Kidney (tissue), 14 donors: Measurements from ENCODE around the gene VRK1. TPM values are rescaled to one million over a fixed set of nuclear protein-coding genes. Genes with fewer than 3 reads are reported as not detected.

ENCODE experiments used
- DNase-seq, 5 donors: peaks; one replicate each; pipeline ENCODE4 v3.0.0-alpha.2; 2013 to 2020
- FAIRE-seq: peaks from 2 replicates; lab custom pipeline; 2012; peaks lifted over from hg19 to GRCh38; lab: Jason Lieb, UNC
- H3K27ac ChIP-seq, 2 donors: one replicate each; pipeline ENCODE4 v1.7.0; 2013; ENCODE audit warnings: low read depth in 2 of 2, low read length in 2 of 2, inconsistent platforms in 1 of 2
- H3K27me3 ChIP-seq: one replicate; pipeline ENCODE4 v1.7.1; 2013; ENCODE audit warnings: low read length, inconsistent platforms; ENCODE audit not compliant: control insufficient read depth, insufficient read depth
- H3K36me3 ChIP-seq, 3 donors: one replicate each; pipeline versions ENCODE4 v1.7.0 to v1.7.1; 2013; ENCODE audit warnings: low read length in 3 of 3, control low read depth in 1 of 3, inconsistent platforms in 1 of 3; ENCODE audit not compliant: insufficient read depth in 3 of 3, control insufficient read depth in 2 of 3
- H3K4me1 ChIP-seq, 3 donors: one replicate each; pipeline versions ENCODE4 v1.7.0 to v1.7.1; 2013; ENCODE audit warnings: low read length in 3 of 3, inconsistent platforms in 1 of 3, low read depth in 1 of 3; ENCODE audit not compliant: control insufficient read depth in 2 of 3, insufficient read depth in 2 of 3
- H3K4me3 ChIP-seq, 3 donors: one replicate each; pipeline versions ENCODE4 v1.7.0 to v1.8.1; 2013; ENCODE audit warnings: low read length in 3 of 3, control low read depth in 1 of 3, inconsistent platforms in 1 of 3
- H3K9ac ChIP-seq, 3 donors: one replicate each; pipeline versions ENCODE4 v1.7.0 to v1.7.1; 2013; ENCODE audit warnings: low read length in 3 of 3, control low read depth in 1 of 3, inconsistent platforms in 1 of 3
- H3K9me3 ChIP-seq, 3 donors: one replicate each; pipeline versions ENCODE4 v1.7.0 to v1.7.1; 2013; ENCODE audit warnings: low read length in 3 of 3, control low read depth in 1 of 3, inconsistent platforms in 1 of 3; ENCODE audit not compliant: control insufficient read depth in 2 of 3, insufficient read depth in 1 of 3
- intact Hi-C: fragments of 100-400 bp; cut with DNase I; formaldehyde crosslinking; loops from one replicate; pipeline ENCODE4 v1.11.1; 2022
- polyA plus RNA-seq: library from polyadenylated mRNA; stranded (reverse); fragments of 350-450 nt; fragmentation: Illumina TruSeq; extraction: RNeasy Lipid Tissue Mini Kit (QIAGEN cat#74804); gene quantifications from one replicate; pipeline ENCODE4 v1.2.3, GENCODE V29; 2014; ENCODE audit warnings: low read depth, low replicate concordance; ENCODE audit not compliant: insufficient read depth
- total RNA-seq: library from RNA; stranded (reverse); fragmentation: NEBNext Ultra II Directional; extraction: Animal tissue kit (Norgen Biotek cat#: 25700); gene quantifications from one replicate; pipeline ENCODE4 v1.2.1, GENCODE V29; 2021
- TF ChIP-seq, protein P1 (sequence below): IDR thresholded peaks from 3 replicates; pipeline ENCODE4 v1.5.1; 2012; ENCODE audit warnings: mild to moderate bottlenecking, moderate library complexity, borderline replicate concordance; ENCODE audit not compliant: insufficient read depth; ENCODE audit errors: extremely low read depth
- donor health status: control.
- donor health status: control.
- donor health status: control.
- donor health status: control.
- donor health status: control.
- donor health status: DM: yes; HTN: yes; CAD: no.
- donor health status: Normal renal cell carcinoma (clear cell type).

The VRK1 gene
- total and polyA plus RNA-seq, 2 donors from 2014 or later, result 6.6 to 15.8 TPM

DNA sequence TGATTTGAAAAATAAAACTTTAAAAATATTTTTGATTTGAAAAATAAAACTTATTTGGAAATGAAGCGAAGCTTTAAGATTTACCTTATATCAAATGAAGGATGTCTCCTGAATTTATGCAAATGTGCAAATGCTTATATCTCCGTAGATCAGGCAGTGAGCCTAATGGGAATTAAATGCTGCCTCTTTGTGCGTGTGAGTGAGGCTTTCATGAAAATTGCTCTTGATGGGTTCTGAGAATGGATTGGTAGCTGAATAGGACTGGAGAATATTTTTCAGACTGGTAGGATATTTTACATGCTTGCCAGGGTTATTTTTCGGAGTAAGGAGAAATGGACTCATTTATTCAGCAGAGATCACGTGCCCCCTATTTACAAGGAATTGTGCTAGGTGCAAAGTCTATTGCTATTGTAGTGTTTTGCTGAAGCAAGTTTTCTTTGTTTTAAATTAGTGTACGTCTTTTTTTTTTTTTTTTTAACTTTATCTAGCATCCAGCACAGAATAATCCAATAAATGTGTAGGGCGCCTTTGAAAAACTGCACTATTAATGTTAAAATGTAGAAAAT is 2.4 kb downstream of the VRK1 start:
- H3K36me3 ChIP-seq, result no peaks in the 10 kb centered on the region
- no peaks in the 10 kb centered on the region for H3K9me3 ChIP-seq
- intact Hi-C loops, result no loop called here
- no peaks in the 10 kb centered on the region for H3K27me3 ChIP-seq
- FAIRE-seq (no peak), DNase-seq (no peak)
- peaks cover 0 to 7% (median 0%) of the 10 kb centered on the region in 3 donors for H3K4me1 ChIP-seq
- TF ChIP-seq, protein P1, sequence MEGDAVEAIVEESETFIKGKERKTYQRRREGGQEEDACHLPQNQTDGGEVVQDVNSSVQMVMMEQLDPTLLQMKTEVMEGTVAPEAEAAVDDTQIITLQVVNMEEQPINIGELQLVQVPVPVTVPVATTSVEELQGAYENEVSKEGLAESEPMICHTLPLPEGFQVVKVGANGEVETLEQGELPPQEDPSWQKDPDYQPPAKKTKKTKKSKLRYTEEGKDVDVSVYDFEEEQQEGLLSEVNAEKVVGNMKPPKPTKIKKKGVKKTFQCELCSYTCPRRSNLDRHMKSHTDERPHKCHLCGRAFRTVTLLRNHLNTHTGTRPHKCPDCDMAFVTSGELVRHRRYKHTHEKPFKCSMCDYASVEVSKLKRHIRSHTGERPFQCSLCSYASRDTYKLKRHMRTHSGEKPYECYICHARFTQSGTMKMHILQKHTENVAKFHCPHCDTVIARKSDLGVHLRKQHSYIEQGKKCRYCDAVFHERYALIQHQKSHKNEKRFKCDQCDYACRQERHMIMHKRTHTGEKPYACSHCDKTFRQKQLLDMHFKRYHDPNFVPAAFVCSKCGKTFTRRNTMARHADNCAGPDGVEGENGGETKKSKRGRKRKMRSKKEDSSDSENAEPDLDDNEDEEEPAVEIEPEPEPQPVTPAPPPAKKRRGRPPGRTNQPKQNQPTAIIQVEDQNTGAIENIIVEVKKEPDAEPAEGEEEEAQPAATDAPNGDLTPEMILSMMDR, result no peak
- H3K27ac ChIP-seq, result no peak overlapping the region
- H3K9ac ChIP-seq, result no peak overlapping the region
- no peak overlapping the region for H3K4me3 ChIP-seq

DNA sequence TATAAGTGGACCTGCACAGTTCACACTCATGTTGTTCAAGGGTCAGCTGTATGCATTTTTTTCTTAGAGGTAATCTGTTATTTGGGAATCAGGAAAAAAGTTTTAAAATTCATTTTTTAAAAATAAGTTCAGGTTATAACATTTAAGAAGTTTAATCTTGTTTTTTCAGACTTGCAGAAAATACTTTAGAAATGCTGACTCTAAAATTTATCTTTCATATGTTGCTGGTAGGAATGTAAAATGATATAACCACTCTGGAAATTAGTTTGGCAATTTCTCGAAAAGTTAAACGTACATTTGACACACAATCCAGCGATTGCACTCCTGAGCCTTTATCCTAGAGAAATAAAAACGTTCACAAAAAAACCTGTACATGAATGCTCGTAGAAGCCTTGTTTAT is 4.7 kb downstream of the VRK1 start:
- TF ChIP-seq, protein P1, result no peak
- DNase-seq, result no peak
- Histone ChIP-seq H3K4me1 (peaks cover 0 to 7% (median 0%) of the 10 kb centered on the region in 3 donors), H3K4me3 (no peak overlapping the region), H3K27me3 (no peaks in the 10 kb centered on the region), H3K27ac (no peak overlapping the region), H3K9ac (no peak overlapping the region), H3K36me3 (no peaks in the 10 kb centered on the region), H3K9me3 (no peaks in the 10 kb centered on the region)
- intact Hi-C loops, result no loop called here
- no peak for FAIRE-seq

DNA sequence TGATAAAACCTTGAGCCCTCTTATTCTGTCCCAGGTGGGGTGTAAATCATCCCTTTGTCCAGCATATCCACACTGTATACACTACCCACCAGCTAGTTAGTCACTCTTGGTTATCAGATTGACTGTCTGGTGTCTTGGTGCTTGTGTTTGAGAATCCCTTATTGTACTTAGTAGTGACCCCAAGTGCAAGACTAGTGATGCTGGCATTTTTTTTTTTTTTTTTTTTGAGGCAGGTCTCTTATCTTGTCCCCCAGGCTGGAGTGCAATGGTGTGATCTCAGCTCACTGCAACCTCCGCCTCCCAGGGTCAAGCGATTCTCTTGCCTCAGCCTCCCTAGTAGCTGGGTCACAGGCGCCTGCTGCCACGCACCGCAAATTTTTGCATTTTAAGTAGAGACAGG is 5.8 kb downstream of the VRK1 start:
- no peak overlapping the region for H3K9ac ChIP-seq
- TF ChIP-seq, protein P1, result no peak
- no peaks in the 10 kb centered on the region for H3K36me3 ChIP-seq
- H3K4me1 ChIP-seq, result peaks cover 0 to 4% (median 0%) of the 10 kb centered on the region in 3 donors
- no peaks in the 10 kb centered on the region for H3K9me3 ChIP-seq
- FAIRE-seq (no peak), DNase-seq (no peak)
- H3K27me3 ChIP-seq, result no peaks in the 10 kb centered on the region
- H3K4me3 ChIP-seq, result no peak overlapping the region
- intact Hi-C loops, result no loop called here
- H3K27ac ChIP-seq, result no peak overlapping the region

DNA sequence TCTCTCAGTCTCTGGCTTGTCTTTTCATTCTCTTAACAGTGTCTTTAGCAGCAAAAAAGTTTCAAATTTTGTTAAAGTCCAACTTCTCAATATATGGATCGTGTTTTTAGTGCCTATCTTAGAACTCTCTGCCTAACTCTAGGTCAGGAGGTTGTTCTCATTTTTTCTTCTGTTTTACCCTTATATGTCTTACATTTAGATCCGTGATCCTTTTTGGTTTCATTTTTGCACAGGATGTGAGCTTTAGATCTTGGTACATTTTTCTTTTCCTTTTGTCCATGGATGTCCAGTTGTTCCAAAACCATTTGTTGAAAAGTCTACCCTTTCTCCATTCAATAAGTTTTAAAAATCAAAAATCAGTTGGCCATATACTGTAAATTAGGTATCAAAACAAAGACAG is 6.8 kb downstream of the VRK1 start:
- DNase-seq (no peak), FAIRE-seq (no peak)
- Histone ChIP-seq H3K4me3 (no peak overlapping the region), H3K27me3 (no peaks in the 10 kb centered on the region), H3K4me1 (no peaks in the 10 kb centered on the region), H3K27ac (no peak overlapping the region), H3K36me3 (no peaks in the 10 kb centered on the region), H3K9ac (no peak overlapping the region), H3K9me3 (no peaks in the 10 kb centered on the region)
- TF ChIP-seq, protein P1, result no peak
- intact Hi-C loops, result no loop called here
